ACHN (cell line): Measurements from ENCODE around the gene C15orf39.
"Not testable (repeated sequence)": the region's sequence is repeated elsewhere in the genome, so short reads cannot be mapped to it uniquely, and the experiment has no call there.

Source experiments
- DNase-seq: peaks from one replicate; pipeline ENCODE4 v3.0.0-alpha.2; 2015
- in situ Hi-C: cut with HindIII; loops from 2 replicates; pipeline ENCODE4 v1.10.0; 2017; ENCODE audit warnings: low sequenced_read_pairs, low pct_ligation_motif_present, low pct_unique_long_range_greater_than_20kb

Gene C15orf39

GRCh38 chr15:75225102-75225836, 23.6 kb downstream of the C15orf39 start:
- DNase-seq, in situ Hi-C loops: not testable (repeated sequence)

DNA sequence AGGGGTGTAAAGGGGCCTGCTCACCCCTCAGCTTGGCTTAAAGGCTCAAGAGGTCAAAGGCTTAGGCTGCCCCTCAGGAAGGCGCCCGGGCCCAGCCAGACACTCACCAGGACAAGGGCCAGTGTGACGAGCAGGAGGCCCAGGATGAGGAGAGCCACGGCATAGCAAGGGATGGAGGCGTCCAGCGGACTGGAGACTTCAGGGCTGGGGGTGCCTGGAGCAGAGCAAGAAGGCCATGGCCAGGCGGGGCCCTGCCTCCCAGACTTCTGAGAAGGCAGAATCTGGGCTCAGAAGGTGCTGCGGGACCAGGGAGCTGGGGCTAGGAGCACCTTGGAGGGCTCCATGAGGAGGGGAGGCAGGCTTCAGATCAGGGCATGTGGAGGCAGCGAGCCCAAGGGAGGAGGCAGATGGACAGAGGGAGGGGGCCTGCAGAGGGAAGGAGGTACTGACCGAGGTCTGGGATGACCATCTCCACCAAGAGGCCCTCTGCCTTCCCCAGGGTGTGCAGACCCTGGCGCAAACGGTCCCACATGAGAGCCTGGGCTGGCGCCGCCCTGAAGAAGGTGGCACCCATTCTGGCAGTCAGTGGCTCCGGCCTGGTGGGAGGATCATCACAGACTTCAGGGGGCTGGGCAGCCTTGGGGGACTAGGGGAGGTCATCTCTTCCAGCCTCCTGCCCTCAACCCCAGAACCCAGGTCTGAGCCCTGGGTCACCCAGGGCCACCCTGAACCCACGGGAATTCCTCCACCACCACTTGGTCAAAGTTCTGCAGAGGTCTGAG, 24.5 kb downstream of the C15orf39 start:
- DNase-seq, result no peak
- in situ Hi-C loops, result no loop called here

- in situ Hi-C loops, DNase-seq: not testable (repeated sequence)
These were observed 25.4 kb downstream of the C15orf39 start for GRCh38 chr15:75227112-75227511.

DNA sequence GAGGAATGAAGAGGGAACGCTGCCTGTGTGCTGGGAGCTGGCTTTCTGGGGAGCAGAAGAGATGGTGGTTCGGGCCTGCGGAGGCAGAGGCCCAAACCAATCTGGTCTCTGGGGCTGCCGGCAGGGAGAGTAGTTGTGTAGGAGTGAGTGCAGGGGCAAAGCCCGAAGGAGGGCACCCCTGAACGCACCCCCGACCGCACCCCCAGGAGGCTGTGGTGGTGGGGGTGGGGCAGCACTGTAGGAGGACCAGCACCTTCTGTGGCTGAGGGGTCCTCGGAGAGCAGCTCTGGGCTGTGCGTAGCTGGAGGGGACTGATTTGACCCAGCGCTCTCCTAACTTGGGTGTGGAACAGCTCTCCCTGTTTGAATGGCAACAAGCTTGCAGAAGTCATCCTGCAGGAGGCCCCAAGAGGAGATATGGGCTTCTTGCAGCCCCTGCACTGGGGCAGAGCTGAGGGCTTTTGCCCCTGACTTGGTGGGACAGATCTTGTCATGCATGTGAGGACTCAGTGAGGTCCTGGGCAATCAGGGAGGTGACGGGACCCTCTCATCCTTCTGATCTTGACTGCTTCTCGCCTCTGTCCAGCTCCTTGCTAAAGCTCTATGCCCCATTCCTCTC, 26.1 kb downstream of the C15orf39 start:
- no peak for DNase-seq
- in situ Hi-C loops, result no loop called here

DNA sequence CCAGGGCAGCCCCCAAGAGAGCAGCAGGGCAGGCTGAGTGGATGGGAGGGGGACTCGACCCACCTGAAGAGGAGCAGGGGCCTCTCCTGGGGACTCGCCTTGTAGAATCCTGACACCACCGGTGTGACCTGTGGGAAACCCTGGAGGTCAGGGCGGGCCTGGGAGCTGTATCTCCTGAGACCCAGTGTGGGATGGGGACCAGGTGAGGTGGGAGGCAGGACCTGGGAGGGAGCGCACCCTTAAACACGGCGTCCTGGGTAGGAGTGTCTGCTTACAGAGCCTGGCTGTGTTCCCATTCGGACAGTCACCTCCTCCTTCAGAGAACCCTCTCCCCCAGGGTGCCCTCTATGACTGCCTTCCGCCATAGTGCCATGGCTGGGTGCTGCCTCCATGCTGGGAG, 27.1 kb downstream of the C15orf39 start:
- in situ Hi-C loops, result no loop called here

DNA sequence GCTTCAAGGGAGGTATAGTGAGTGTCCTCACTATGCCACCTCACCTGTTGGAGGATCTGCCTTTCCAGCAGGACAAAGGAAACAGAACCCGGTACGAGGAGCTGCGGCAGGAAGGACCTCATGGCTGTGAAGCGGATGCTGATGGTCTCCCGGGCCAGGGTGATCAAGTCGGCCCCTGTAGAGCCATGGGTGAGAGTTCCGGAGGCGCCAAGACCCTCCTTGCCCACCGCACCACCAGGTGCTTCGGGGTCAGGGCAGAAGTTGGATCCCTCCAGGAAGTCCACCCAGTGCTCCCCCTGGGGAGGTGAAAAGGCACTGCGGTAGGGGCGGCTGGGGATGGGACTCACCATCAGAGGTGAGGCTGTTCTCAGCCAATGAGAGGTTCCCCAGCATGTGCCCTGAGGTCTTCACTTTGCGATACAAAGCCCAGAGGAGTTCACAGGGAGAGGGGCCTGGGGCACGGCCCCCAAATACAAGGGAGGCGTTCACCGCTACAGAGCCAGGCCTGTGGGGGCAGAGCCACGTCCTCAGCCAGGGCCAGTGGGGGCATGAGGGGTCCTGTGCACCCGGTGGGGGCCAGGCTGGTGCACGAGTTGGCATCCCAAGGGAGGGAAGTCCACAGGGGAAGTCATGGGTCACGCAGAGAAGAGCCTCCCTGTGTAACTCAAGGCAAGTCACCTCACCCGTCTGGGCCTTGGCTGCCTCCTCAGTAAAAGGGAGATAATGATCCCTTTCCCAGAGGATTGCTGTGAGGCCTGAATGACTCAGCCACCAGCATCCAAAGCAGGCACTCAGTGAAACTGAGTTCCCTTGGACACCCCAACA, 27.7 kb downstream of the C15orf39 start:
- in situ Hi-C loops, result no loop called here
- no peak for DNase-seq

More for the DNA sequence above, 27.1 kb downstream of the C15orf39 start:
- DNase-seq, result no peak

DNA sequence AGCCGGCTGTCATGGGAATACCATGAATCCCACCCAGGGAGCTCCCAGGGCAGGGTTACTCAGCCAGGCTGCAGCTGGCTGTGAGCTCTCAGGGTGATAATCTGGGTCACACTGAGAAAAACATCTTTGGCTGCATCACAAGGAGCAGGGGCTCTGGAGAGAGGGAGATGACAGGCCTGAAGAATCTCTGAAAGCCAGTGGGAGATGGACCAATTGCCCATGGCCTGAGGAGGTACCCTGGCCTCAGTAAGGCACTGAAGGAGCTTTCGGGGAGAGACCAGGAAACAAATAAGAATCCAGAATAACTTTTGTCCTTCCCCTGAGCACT, 28.3 kb downstream of the C15orf39 start:
- in situ Hi-C loops, result no loop called here
- DNase-seq, result no peak

DNA sequence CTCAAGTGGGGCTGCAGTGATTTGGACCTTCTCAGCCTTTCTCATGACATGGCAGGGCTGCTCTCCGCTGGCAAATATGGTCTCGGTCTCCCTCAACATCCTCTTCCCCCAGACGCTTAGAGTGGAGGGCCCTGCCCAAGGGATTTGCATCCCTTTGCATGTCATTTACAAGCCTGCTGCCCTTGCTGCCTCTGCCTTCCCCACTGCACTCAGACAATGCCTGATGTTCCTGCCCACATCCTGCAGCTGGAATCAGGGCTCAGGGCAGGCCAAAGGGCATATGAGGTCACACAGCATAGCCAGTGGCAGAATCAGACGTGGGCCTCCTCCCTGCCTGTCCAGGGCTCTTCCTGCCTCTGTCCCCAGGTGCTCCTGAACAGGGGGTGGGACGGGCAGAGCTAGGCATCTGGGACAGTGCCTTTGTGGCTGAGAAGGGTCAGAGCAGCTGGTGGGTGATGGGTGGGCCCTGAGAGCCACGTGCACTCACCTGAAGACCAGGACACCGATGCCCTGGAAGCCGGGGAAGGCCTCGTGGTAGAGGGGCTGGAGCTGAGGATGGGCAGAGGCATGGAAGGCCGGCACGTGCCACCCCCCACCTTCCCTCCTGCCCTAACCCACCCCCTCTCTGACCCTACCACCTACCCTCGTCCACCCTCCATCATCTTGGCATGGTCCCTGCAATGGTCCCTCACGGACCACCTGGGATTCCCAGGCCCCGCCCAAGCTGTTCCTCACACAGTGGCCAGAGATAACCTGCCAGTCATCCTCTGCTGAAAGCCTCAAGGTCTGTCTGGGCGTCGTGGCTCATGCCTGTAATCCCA, 29.1 kb downstream of the C15orf39 start:
- in situ Hi-C loops, result no loop called here
- DNase-seq, result no peak

- no peak for DNase-seq
- in situ Hi-C loops, result no loop called here
These were observed 30.2 kb downstream of the C15orf39 start for GRCh38 chr15:75231836-75232235.

GRCh38 chr15:75232252-75232813, 30.7 kb downstream of the C15orf39 start:
- DNase-seq, result no peak
- in situ Hi-C loops, result no loop called here

GRCh38 chr15:75232826-75233503, 31.3 kb downstream of the C15orf39 start:
- no peak for DNase-seq
- in situ Hi-C loops, result no loop called here

DNA sequence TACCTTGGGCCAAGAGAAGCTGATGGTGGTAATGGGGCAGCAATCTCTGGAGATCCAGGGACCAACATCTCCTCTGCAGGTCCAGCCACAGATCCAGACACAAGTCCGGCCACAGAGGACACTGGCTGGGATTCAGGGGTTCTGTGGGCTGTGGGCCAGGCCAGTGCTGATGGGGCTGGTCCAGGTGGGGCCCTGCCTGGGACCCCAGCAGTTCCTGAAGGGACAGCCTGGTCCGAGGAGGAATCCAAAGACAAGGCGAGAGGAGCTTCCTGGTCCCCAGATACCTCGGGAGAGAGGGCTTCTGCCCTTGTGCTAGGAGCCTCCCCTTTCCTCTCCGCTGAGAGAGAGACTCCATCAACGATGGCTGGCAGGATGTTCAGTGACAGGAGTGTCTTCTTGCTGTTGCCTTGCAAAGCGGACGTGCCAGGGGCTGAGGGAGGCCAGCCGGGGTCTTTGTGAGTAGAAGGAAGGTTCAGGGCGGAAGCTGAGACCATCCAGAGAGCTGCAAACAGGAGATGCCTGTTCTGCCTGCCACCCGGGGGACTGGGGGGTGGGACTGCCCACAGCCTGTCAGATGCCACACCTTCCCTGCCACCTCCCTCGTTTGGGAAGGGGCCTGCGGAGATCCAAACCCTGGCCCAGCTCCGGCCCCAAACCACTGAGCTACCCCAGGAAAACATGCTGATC, 32.0 kb downstream of the C15orf39 start:
- DNase-seq, result no peak
- in situ Hi-C loops, result no loop called here

DNA sequence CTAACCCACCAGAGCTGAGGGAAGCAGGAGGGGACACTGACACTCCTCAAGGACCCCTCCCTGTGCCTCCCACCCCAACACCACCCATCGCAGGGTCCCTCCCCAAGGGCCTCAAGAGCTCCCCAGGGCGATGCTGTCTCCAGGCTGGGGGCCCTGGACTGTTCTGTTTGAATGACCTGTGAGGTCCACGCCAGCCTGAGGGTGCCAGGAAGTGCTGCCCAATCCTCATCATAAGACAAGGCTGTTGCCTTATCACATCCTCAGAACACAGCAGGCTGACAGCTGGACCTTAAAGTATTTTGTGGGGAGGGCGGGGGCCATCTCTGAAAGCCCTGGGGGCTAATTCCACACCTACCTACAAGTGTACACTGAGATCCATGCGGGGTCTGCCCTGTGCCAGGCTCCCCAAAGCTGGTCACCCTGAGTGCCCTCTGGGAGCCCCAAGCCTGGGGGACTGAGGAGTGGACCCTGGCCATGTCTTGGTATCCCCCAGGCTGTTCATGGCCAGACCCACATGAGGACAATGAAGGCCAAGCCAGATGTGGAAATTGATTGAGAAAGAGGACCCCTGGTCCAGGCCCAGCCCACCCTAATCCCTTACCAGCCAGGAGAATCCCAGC, 32.6 kb downstream of the C15orf39 start:
- in situ Hi-C loops, result no loop called here

GRCh38 chr15:75235051-75235673, 33.5 kb downstream of the C15orf39 start:
- in situ Hi-C loops, result no loop called here
- DNase-seq, result no peak

More for the DNA sequence above, 32.6 kb downstream of the C15orf39 start:
- DNase-seq, result no peak

GRCh38 chr15:75235760-75236729, 34.4 kb downstream of the C15orf39 start:
- in situ Hi-C loops, result no loop called here
- no peak for DNase-seq
